Retinal pigment epithelial cell (primary cell): Measurements from ENCODE around the gene SIRPG.
"Not testable (repeated sequence)": the region's sequence is repeated elsewhere in the genome, so short reads cannot be mapped to it uniquely, and the experiment has no call there.

Source experiments
- DNase-seq: peaks from one replicate; pipeline ENCODE4 v3.0.0-alpha.2; 2010; ENCODE audit warnings: low read depth
- H3K4me3 ChIP-seq: 2 replicates; pipeline ENCODE4 v1.5.1; 2011; ENCODE audit warnings: mild to moderate bottlenecking, low read length, control low read depth, moderate library complexity
- TF ChIP-seq, protein P1 (sequence below): conservative IDR thresholded peaks from 2 replicates; pipeline ENCODE4 v1.5.1; 2011; ENCODE audit warnings: low read depth, low read length, control low read depth, inconsistent platforms

SIRPG gene

DNA sequence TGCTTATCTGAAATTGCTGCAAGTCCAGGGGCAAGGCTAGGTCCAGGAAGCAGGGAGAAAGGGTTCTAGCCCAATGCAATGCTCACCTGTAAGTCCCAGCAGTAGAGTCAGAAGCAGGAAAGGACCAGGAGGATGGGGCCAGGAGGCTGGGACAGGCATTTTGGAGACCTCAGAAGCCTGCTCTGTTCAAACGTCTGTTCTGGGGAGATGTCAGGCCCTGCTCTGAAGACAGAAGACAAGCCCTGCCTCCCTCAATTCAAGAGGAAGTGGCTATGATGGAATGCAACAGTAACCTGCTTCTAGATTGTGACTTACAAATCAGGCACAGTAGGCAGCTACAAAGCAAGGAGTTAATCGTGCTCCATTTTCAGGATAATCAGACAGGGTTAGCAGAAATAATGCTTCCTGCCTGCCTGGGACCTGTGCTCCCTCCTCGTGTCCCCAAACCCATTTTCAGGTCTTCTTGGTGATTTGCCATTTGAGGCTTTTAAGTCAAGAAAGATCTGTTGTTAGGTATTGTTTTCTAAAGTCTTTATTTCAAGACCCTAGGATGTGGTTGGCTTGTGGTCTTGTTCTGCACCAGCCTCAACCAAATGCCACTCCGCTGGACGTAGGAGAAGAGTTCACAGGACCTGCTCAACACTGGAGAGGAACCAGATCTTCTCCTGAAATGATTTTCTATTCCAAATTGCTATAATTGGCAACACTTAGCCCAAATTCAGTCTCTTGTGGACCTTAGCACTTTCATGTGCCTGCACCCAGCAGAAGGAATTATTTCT lies at the start of gene SIRPG:
SIRPG (minus strand) TSS at position 224 of the 779 bp plus-strand sequence; CDS start at position 159, 65 bp downstream.
- no peak within 1 kb of the TSS for H3K4me3 ChIP-seq
- no peak for DNase-seq

DNA sequence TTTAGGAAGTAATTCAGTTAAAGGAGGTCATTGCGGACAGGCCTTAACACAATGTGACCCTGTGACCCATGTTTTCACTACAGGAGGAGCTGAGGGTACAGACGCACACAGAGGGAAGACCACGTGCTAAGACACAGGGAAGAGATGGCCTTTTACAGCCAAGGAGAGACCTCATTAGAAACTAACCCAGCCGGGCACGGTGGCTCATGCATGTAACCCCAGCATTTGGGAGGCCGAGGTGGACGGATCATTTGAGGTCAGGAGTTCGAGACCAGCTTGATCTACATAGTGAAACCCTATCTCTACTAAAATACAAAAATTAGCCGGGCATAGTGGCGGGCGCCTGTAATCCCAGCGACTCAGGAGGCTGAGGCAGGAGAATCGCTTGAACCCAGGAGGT lies 49.3 kb upstream of the SIRPG start:
- not testable (repeated sequence) for DNase-seq, H3K4me3 ChIP-seq

More for the DNA sequence above, at the start of gene SIRPG:
- TF ChIP-seq, protein P1, sequence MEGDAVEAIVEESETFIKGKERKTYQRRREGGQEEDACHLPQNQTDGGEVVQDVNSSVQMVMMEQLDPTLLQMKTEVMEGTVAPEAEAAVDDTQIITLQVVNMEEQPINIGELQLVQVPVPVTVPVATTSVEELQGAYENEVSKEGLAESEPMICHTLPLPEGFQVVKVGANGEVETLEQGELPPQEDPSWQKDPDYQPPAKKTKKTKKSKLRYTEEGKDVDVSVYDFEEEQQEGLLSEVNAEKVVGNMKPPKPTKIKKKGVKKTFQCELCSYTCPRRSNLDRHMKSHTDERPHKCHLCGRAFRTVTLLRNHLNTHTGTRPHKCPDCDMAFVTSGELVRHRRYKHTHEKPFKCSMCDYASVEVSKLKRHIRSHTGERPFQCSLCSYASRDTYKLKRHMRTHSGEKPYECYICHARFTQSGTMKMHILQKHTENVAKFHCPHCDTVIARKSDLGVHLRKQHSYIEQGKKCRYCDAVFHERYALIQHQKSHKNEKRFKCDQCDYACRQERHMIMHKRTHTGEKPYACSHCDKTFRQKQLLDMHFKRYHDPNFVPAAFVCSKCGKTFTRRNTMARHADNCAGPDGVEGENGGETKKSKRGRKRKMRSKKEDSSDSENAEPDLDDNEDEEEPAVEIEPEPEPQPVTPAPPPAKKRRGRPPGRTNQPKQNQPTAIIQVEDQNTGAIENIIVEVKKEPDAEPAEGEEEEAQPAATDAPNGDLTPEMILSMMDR: no peak

DNA sequence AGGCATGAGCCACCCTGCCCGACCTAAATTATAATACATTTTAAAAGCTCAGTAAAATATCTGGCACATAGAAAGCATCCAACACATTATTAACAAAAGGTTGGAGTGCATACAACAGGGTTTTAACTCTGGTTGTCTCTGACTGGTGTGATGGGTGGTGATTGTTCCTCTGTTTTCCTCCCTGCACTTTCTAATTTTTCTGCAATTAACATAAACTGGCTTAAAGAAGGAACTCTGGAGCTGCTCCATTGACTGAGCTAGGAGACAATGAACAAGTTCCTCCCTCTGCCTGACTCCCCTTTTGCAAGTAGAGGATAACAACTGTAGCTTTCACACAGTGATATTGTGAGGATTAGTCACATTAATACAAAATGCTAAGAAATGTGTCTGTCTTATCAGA lies 48.5 kb upstream of the SIRPG start:
- no peak overlapping the region for H3K4me3 ChIP-seq
- no peak for DNase-seq
- TF ChIP-seq, protein P1: no peak

DNA sequence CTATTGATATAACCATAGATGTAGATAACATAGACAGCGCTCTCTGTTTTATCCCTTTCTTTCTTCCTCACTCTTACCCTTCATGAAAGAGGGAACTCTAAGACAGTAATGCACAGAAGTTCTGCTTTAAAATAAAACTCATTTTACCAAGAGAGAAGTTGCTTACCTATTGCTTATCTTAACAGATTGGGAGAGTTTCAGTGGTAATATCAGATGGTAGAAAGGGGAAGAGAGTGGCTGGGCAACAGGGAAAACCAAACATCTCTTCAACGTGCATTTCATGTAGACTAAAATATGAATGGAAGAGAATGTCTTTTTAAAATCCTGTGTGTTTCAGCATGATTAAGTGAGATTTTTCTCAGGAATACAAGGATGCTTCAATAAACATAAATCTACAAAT lies 45.3 kb upstream of the SIRPG start:
- TF ChIP-seq, protein P1: no peak
- H3K4me3 ChIP-seq: no peak overlapping the region
- DNase-seq: no peak

DNA sequence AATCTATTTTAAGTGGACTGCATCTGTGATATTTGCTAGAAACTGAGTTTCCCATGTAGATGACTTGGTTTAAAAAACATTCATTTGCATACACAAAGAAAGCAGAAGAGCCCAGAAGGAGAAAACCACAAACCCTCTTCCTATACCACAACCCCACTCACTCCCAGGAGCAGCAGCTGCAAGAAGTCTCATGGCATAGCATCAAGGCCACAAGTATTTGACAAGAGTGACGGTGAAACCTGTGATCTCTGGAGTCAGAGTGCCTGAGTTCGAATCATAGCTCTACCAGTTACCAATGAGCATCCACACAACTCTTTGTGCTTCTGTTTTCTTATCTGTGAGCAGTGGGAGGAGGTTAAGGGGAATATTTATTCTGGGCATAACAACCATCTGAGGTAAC lies 44.7 kb upstream of the SIRPG start:
- no peak for DNase-seq
- no peak overlapping the region for H3K4me3 ChIP-seq
- TF ChIP-seq, protein P1: no peak

DNA sequence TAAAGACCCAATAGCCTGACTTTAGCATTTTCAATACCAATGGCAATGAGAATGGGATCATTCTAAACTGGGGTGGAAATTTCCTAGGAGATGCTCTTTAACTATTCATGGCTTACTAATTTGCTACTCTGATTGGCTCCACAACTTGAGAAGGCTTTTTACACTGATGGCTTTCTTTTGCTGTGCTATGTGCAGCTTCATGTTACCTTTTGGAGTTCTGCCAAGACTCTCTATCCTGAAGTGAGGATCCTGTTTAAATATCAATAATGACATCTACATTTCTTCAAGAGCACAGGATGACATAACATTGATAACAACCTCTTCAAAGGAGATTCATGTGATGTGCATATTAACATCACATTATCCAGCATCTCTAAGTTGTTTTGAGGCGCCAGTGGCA lies 43.4 kb upstream of the SIRPG start:
- TF ChIP-seq, protein P1: no peak
- H3K4me3 ChIP-seq: no peak overlapping the region
- DNase-seq: no peak

DNA sequence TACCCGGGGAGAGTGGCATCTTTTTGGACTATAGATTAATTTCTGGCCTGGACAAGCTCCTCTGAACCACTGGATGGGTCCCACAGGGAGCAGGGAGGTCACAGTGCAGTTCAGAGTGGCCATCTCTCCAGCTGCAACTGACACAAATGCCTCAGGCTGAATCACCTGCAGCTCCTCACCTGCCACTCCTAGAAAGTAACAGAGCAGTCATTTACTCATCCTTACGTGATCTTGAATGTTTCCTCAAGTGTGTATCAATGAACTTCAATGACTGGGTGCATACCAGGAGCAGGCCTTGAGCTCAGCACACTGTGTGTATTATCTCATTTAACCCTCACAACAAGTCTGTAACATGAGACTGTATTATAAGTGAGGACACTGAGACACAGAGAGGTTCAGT lies 40.0 kb upstream of the SIRPG start:
- H3K4me3 ChIP-seq: no peak overlapping the region
- TF ChIP-seq, protein P1: no peak
- no peak for DNase-seq
